Measurements from ENCODE around the gene ATG101. TPM values are rescaled to one million over a fixed set of nuclear protein-coding genes. Genes with fewer than 3 reads are reported as not detected.

Gene ATG101
- total RNA-seq, 1 donor from 2014 or later = 66.2 TPM

GRCh38 chr12:52054833-52055730, 14.7 kb upstream of the ATG101 start:
- no peak overlapping the region for H3K4me3 ChIP-seq (ENCODE audit: low read depth, low read length)
- no peak for DNase-seq (ENCODE audit: low read depth)
- TF ChIP-seq CTCF (conservative IDR thresholded peaks at IDR 0.05; ENCODE audit: low read depth, low read length) = no peak

- DNase-seq (ENCODE audit: low read depth) = no peak
- H3K4me3 ChIP-seq (ENCODE audit: low read depth, low read length) = no peak overlapping the region
- no peak for TF ChIP-seq CTCF (conservative IDR thresholded peaks at IDR 0.05; ENCODE audit: low read depth, low read length)
Measured at GRCh38 chr12:52055731-52056711, 13.8 kb upstream of the ATG101 start.

GRCh38 chr12:52056801-52057637, 12.8 kb upstream of the ATG101 start:
- no peak for DNase-seq (ENCODE audit: low read depth)
- no peak overlapping the region for H3K4me3 ChIP-seq (ENCODE audit: low read depth, low read length)
- no peak for TF ChIP-seq CTCF (conservative IDR thresholded peaks at IDR 0.05; ENCODE audit: low read depth, low read length)

GRCh38 chr12:52057638-52058576, 11.9 kb upstream of the ATG101 start:
- DNase-seq (ENCODE audit: low read depth) = no peak
- TF ChIP-seq CTCF (conservative IDR thresholded peaks at IDR 0.05; ENCODE audit: low read depth, low read length) = no peak
- H3K4me3 ChIP-seq (ENCODE audit: low read depth, low read length) = no peak overlapping the region

GRCh38 chr12:52058631-52059361, 11.0 kb upstream of the ATG101 start:
- TF ChIP-seq CTCF (conservative IDR thresholded peaks at IDR 0.05; ENCODE audit: low read depth, low read length) = no peak
- H3K4me3 ChIP-seq (ENCODE audit: low read depth, low read length) = no peak overlapping the region
- DNase-seq (ENCODE audit: low read depth) = no peak
